Effector CD8-positive, alpha-beta T cell (primary cell): Measurements from ENCODE around the gene C6orf62.
"Not testable (repeated sequence)": the region's sequence is repeated elsewhere in the genome, so short reads cannot be mapped to it uniquely, and the experiment has no call there.

Experiments used
- DNase-seq: peaks from one replicate; lab custom pipeline; 2025; lab: John Stamatoyannopoulos, UW
- total RNA-seq, 4 experiments: gene quantifications; one replicate each; lab custom pipeline; 2026; lab: John Stamatoyannopoulos, UW

The C6orf62 gene
- total RNA-seq = 155 to 192 (median 181) reads per million in 4 experiments

GRCh38 chr6:24719125-24719971 is at the start of gene C6orf62:
Gene C6orf62, minus strand, starts transcription at chr6:24719154. Its CDS starts 486 bp downstream, at chr6:24718668.
- DNase-seq = peak; percentile 24

GRCh38 chr6:24768361-24768760 is 49.4 kb upstream of the C6orf62 start:
- DNase-seq = no peak

- no peak for DNase-seq
These were observed 47.9 kb upstream of the C6orf62 start for GRCh38 chr6:24766680-24767462.

- not testable (repeated sequence) for DNase-seq
These were observed 47.0 kb upstream of the C6orf62 start for GRCh38 chr6:24765968-24766367.

- DNase-seq = not testable (repeated sequence)
These were observed 46.2 kb upstream of the C6orf62 start for GRCh38 chr6:24764833-24765828.

- DNase-seq = no peak
These were observed 44.6 kb upstream of the C6orf62 start for GRCh38 chr6:24763578-24763977.

GRCh38 chr6:24761851-24762250 is 42.9 kb upstream of the C6orf62 start:
- DNase-seq = no peak

- DNase-seq = no peak
These were observed 42.4 kb upstream of the C6orf62 start for GRCh38 chr6:24761193-24761835.

- no peak for DNase-seq
These were observed 41.3 kb upstream of the C6orf62 start for GRCh38 chr6:24760210-24760609.

- no peak for DNase-seq
These were observed 40.8 kb upstream of the C6orf62 start for GRCh38 chr6:24759718-24760117.

- no peak for DNase-seq
These were observed 38.7 kb upstream of the C6orf62 start for GRCh38 chr6:24757611-24758010.

- no peak for DNase-seq
These were observed 36.3 kb upstream of the C6orf62 start for GRCh38 chr6:24755279-24755678.

GRCh38 chr6:24754378-24754777 is 35.4 kb upstream of the C6orf62 start:
- not testable (repeated sequence) for DNase-seq

- no peak for DNase-seq
These were observed 34.6 kb upstream of the C6orf62 start for GRCh38 chr6:24753545-24753944.

GRCh38 chr6:24752917-24753492 is 34.1 kb upstream of the C6orf62 start:
- no peak for DNase-seq

GRCh38 chr6:24752503-24752902 is 33.5 kb upstream of the C6orf62 start:
- no peak for DNase-seq

GRCh38 chr6:24750878-24751277 is 31.9 kb upstream of the C6orf62 start:
- not testable (repeated sequence) for DNase-seq

GRCh38 chr6:24749297-24749696 is 30.3 kb upstream of the C6orf62 start:
- no peak for DNase-seq

- no peak for DNase-seq
These were observed 26.0 kb upstream of the C6orf62 start for GRCh38 chr6:24744911-24745310.

- DNase-seq = no peak
These were observed 25.0 kb upstream of the C6orf62 start for GRCh38 chr6:24743944-24744335.
